ENCODE data around the gene PXN. TPM values are rescaled to one million over a fixed set of nuclear protein-coding genes. Genes with fewer than 3 reads are reported as not detected.

The PXN gene
- total RNA-seq, 1 donor: 41.6 TPM

DNA sequence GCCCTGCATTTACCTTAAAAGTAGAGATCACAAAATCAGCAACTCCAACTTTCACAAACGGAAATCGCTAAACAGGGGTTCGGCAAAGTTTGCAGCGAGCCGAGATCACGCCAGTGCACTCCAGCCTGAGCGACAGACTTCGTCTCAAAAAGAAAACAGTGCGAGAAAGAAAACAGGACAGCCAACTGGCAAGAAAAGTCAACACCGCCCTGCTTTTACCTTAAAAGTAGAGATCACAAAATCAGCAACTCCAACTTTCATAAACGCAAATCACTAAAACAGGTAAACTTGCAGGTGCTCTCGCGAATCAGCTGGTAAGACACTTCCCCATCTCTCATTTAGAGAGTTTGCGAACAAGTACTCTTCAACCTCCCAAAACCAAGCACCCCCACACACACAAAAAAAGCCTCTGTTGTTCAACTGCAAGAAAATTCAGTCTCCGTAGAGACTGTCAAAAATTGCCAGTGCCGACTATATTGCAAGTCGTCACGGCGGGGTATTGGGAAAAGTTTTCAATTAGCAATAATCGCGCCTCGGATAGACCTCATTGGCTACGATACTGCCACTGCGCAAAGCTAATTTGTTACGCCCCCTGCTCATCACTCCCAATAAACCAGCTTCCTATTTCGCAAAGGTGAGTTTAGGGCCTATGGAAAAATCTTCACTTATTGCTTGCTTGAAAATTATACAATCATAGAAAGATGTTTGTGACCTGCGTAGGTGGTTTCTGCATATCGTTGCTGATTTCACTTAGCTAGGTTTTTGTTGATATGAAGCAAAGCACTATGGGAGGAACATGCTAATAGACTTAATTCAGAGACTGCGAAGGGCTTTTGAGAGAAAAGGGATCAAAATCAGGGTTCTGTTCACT, 27.4 kb upstream of the PXN start, which contains the start of gene RNU4-1:
Gene RNU4-1 (minus strand): TSS at position 577 of the 871 bp plus-strand sequence.
- Histone ChIP-seq H2AFZ (ENCODE audit: low read length) (peak within 1 kb of the TSS; percentile 53), H4K20me1 (ENCODE audit: insufficient read depth, low read length) (no peaks in the 10 kb centered on the region), H3K4me1 (ENCODE audit: insufficient read depth, low read length) (peaks cover 12% of the 10 kb centered on the region), H3K4me2 (ENCODE audit: insufficient read depth, low read length) (peak within 1 kb of the TSS; percentile 90), H3K36me3 (ENCODE audit: insufficient read depth, low read length) (no peaks in the 10 kb centered on the region), H3K9me3 (ENCODE audit: low read depth, low read length) (no peaks in the 10 kb centered on the region), H3K27ac (ENCODE audit: low read depth, low read length) (peak within 1 kb of the TSS; percentile 99), H3K27me3 (ENCODE audit: insufficient read depth, low read length) (no peaks in the 10 kb centered on the region), H3K4me3 (ENCODE audit: insufficient read depth, low read length) (peak within 1 kb of the TSS; percentile 68), H3K79me2 (ENCODE audit: insufficient read depth, low read length) (no peaks in the 10 kb centered on the region)
- DNase-seq (ENCODE audit: insufficient read length, low spot score, missing footprints): peak; percentile 76
- TF ChIP-seq, protein P1, sequence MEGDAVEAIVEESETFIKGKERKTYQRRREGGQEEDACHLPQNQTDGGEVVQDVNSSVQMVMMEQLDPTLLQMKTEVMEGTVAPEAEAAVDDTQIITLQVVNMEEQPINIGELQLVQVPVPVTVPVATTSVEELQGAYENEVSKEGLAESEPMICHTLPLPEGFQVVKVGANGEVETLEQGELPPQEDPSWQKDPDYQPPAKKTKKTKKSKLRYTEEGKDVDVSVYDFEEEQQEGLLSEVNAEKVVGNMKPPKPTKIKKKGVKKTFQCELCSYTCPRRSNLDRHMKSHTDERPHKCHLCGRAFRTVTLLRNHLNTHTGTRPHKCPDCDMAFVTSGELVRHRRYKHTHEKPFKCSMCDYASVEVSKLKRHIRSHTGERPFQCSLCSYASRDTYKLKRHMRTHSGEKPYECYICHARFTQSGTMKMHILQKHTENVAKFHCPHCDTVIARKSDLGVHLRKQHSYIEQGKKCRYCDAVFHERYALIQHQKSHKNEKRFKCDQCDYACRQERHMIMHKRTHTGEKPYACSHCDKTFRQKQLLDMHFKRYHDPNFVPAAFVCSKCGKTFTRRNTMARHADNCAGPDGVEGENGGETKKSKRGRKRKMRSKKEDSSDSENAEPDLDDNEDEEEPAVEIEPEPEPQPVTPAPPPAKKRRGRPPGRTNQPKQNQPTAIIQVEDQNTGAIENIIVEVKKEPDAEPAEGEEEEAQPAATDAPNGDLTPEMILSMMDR (IDR thresholded peaks at IDR 0.05; ENCODE audit: extremely low read depth, low read depth, low read length): no peak

DNA sequence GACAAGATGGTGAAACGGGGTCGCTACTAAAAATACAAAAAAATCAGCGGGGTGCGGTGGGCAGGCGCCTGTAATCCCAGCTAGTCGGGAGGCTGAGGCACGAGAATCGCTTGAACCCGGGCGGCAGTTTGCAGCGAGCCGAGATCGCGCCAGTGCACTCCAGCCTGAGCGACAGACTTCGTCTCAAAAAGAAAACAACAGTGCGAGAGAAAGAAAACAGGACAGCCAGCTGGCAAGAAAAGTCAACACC, 26.8 kb upstream of the PXN start:
- no peaks in the 10 kb centered on the region for H3K9me3 ChIP-seq (ENCODE audit: low read depth, low read length)
- H3K27ac ChIP-seq (ENCODE audit: low read depth, low read length): peak overlapping the region; percentile 99
- H3K79me2 ChIP-seq (ENCODE audit: insufficient read depth, low read length): no peaks in the 10 kb centered on the region
- DNase-seq (ENCODE audit: insufficient read length, low spot score, missing footprints): no peak
- H2AFZ ChIP-seq (ENCODE audit: low read length): peak overlapping the region; percentile 32
- TF ChIP-seq, protein P1 (IDR thresholded peaks at IDR 0.05; ENCODE audit: extremely low read depth, low read depth, low read length): no peak
- no peaks in the 10 kb centered on the region for H3K27me3 ChIP-seq (ENCODE audit: insufficient read depth, low read length)
- no peaks in the 10 kb centered on the region for H4K20me1 ChIP-seq (ENCODE audit: insufficient read depth, low read length)
- H3K4me3 ChIP-seq (ENCODE audit: insufficient read depth, low read length): peak overlapping the region; percentile 68
- peaks cover 12% of the 10 kb centered on the region for H3K4me1 ChIP-seq (ENCODE audit: insufficient read depth, low read length)
- H3K4me2 ChIP-seq (ENCODE audit: insufficient read depth, low read length): peak overlapping the region; percentile 90
- H3K36me3 ChIP-seq (ENCODE audit: insufficient read depth, low read length): no peaks in the 10 kb centered on the region

DNA sequence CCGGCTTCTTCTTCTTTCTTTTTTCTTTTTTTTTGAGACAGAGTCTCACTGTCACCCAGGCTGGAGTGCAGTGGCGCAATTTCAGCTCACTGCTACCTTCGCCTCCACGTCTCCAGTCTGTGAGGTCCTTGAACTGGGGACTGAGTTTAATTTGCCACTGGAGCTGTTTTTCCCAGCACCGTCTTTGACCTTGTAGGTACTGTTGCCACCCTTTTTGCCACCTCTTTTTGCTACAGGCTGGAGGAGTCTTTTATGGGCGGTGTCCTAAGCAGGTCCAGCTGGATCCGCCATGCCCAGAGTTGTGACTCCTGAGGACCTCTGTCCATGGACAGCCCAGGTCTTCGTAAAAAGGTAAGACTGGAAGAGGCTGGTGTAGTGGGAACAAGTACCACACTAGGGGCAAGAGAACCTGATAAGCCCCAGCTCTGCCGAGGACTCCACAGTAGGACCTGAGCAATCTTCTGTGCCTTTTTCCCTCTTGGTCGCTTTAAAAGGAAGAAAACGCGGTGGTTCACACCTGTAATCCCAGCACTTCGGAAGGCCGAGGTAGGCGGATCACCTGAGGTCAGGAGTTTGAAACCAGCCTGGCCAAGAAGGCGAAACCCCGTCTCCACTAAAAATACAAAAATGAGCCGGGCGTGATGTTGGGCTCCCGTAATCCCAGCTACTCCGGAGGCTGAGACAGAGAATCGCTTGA, 25.2 kb upstream of the PXN start:
- Histone ChIP-seq H3K79me2 (ENCODE audit: insufficient read depth, low read length) (no peaks in the 10 kb centered on the region), H3K27ac (ENCODE audit: low read depth, low read length) (peak overlapping the region; percentile 23), H3K4me1 (ENCODE audit: insufficient read depth, low read length) (peaks cover 16% of the 10 kb centered on the region), H2AFZ (ENCODE audit: low read length) (peak overlapping the region; percentile 23), H3K27me3 (ENCODE audit: insufficient read depth, low read length) (no peaks in the 10 kb centered on the region), H3K9me3 (ENCODE audit: low read depth, low read length) (no peaks in the 10 kb centered on the region), H3K4me2 (ENCODE audit: insufficient read depth, low read length) (peak overlapping the region; percentile 77), H4K20me1 (ENCODE audit: insufficient read depth, low read length) (no peaks in the 10 kb centered on the region), H3K4me3 (ENCODE audit: insufficient read depth, low read length) (peak overlapping the region; percentile 51), H3K36me3 (ENCODE audit: insufficient read depth, low read length) (no peaks in the 10 kb centered on the region)
- TF ChIP-seq, protein P1 (IDR thresholded peaks at IDR 0.05; ENCODE audit: extremely low read depth, low read depth, low read length): no peak
- DNase-seq (ENCODE audit: insufficient read length, low spot score, missing footprints): peak; percentile 49

DNA sequence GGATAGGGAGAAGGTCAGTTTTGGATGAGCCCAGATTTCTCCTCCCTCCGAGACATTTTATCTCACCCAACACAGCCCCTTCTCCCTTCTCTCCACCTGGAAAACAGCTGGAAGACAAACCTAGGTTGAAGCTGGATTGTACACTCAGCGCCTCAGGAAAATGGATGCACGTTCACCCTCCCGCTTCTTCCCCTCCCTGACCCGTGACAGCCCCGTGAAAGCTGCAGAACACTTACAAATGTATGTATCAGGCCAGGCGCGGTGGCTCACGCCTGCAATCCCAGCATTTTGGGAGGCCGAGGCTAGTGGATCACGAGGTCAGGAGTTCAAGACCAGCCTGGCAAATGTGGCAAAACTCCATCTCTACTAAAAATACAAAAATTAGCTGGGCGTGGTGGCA, 22.0 kb upstream of the PXN start:
- Histone ChIP-seq H3K79me2 (ENCODE audit: insufficient read depth, low read length) (no peaks in the 10 kb centered on the region), H3K36me3 (ENCODE audit: insufficient read depth, low read length) (no peaks in the 10 kb centered on the region), H3K4me3 (ENCODE audit: insufficient read depth, low read length) (no peak overlapping the region), H4K20me1 (ENCODE audit: insufficient read depth, low read length) (no peaks in the 10 kb centered on the region), H3K4me2 (ENCODE audit: insufficient read depth, low read length) (no peak overlapping the region), H3K27me3 (ENCODE audit: insufficient read depth, low read length) (no peaks in the 10 kb centered on the region), H3K9me3 (ENCODE audit: low read depth, low read length) (no peaks in the 10 kb centered on the region), H3K27ac (ENCODE audit: low read depth, low read length) (no peak overlapping the region), H2AFZ (ENCODE audit: low read length) (no peak overlapping the region), H3K4me1 (ENCODE audit: insufficient read depth, low read length) (peaks cover 12% of the 10 kb centered on the region)
- DNase-seq (ENCODE audit: insufficient read length, low spot score, missing footprints): peak; percentile 35
- TF ChIP-seq, protein P1 (IDR thresholded peaks at IDR 0.05; ENCODE audit: extremely low read depth, low read depth, low read length): no peak

Measured in osteoblast (primary cell).